KG1 (cell line): ENCODE data around the gene STBD1.
A peak's percentile ranks its signal among the peaks of the same experiment; 100 is the strongest.
"Not testable (repeated sequence)": the region's sequence is repeated elsewhere in the genome, so short reads cannot be mapped to it uniquely, and the experiment has no call there.

ENCODE experiments used
- DNase-seq: peaks from one replicate; lab custom pipeline; 2025; lab: John Stamatoyannopoulos, UW

The STBD1 gene

DNA sequence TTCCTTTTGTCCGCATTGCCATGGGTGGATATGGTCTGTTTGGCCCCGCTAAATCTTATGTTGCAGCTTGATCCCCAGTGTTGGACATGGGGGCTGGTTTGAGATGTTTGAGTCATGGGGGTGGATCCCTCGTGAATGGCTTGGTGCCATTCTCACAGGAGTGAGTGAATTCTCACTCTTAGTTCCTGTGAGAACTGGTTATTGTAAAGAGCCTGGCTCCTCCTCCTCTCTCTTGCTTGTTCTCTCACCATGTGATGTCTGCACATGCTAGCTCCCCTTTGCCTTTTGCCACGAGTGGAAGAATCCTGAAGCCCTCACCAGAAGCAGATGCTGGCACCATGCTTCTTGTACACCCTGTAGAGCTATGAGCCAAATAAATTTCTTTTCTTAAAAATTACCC is 22.6 kb upstream of the STBD1 start:
- no peak for DNase-seq

- not testable (repeated sequence) for DNase-seq
Measured at GRCh38 chr4:76287811-76288210, 18.7 kb upstream of the STBD1 start.

DNA sequence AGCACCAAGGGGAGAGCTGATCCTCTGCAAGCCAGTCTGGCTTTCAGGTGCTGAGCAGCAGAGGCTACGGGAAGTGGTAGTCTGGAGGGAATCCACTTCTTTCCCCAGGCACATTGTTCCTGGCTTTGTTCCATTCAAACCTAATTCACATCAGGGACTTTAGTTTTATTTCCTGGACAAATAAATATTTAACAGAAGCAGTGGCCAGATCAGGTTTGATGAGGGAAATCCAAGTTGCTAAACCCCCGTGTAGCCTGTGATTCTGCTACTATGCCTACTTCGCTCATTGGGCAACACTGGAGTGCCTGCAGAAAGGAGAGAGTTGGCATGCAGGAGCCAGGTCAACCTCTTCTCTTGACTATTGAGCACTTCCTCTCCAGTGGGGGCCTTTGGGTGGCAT is 13.8 kb upstream of the STBD1 start:
- DNase-seq = no peak

GRCh38 chr4:76293772-76294171 is 12.8 kb upstream of the STBD1 start:
- no peak for DNase-seq

DNA sequence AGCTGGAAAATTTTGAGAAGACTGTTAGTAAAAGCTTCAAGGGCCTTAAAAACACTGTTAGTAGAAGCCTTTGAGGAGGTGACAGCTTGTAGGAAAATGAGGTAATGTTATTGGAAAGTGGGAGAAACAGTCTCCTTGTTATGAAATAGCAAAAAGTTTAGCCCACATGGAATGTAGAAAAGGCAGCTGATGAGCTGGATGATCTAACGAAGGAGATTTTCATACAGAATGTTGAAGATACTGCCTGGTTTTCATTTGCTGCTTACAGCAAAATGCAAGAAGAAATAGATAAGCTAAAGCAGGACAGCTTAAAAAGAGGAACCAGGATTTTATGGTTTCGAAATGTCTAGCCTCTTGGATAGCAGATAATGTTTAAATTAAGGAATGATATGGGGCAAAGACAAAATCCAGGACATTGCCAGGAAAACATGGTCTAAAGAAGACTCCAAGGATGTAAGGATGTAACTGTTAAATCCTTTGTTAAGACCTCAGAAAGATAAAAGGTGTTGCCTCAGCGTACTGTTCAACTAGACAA is 10.2 kb upstream of the STBD1 start:
- no peak for DNase-seq

GRCh38 chr4:76298227-76298626 is 8.3 kb upstream of the STBD1 start:
- DNase-seq = no peak

GRCh38 chr4:76300012-76300411 is 6.5 kb upstream of the STBD1 start:
- DNase-seq = no peak

GRCh38 chr4:76301068-76301774 is 5.3 kb upstream of the STBD1 start:
- DNase-seq = peak; percentile 79

DNA sequence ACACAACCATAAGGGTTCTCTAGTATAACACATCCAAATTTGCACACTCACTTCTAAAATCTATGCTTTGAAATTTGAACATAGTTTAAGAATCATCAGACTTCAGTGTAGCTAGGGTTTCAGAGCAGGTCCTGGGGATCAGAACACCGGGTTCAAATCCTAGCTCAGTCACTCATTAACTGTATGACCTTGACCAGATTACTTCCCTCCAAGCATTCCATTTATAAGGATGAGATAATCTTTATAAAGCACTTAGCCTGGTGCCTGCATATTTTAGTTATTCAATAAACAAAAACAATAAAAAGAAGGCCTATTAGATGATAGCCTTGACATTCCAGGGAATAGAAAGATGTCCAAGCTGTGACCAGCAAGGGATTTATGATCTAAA is 4.8 kb upstream of the STBD1 start:
- DNase-seq = no peak

DNA sequence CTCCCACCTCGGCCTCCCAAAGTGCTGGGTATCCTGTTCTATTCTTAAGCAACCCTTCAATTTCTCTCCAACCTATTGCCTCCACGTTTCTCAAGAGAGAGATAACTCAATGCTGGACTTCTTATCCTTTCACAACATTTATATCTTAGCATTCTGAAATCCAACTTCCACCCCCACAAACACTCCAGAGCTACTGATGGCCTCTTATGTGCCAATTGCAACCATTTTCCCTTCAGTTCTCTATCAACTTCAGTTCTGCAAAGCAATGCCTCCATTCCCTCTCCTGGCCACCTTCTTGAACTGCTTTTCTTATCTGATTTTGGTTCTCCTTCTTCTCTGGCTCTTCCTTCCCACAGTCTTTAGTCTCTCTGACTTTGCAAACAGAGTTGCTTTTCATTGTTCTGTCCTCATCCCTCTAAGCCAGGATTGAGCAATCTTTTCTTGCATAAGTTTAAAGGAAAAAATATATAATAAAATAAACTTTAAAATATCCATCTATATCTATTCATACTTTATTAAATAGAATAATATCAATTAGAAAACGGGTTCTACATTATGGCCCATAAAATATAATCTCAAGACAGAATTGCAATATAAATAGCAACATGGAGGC is 3.6 kb upstream of the STBD1 start:
- no peak for DNase-seq

DNA sequence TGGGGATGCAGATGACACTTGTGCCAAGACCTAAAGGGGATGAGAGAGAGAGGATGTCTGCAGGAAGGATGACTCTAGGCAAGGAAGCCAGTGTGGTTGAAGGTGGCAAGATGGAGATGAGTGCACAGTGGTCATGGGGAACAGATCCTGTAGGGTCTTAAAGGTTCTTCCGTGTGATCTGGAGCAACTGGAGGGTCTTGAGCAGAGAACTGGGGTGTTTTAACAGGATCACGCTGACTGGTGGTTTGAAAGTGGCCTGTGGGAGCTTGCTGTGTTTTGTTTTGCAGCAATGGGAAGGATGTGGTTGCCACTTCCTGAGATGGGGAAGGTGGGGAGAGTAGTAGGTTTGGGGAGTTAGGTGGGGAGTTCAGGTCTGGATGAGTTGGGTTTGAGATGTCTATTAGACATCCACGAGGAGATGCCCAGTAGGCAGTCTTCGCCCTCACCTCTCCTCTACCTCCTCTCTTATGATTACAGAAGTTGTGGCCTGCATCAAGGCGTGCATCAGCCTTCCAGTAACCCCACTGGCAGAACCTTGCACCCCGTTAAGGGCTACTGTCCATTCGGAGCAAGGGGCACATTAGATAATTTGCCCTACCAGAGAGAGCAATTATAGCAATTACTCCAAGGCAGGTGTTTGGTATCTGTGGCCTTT is 1.4 kb upstream of the STBD1 start:
- DNase-seq = peak; percentile 71

GRCh38 chr4:76306882-76307659 is 538 bp downstream of the STBD1 start:
- peak; percentile 42 for DNase-seq

DNA sequence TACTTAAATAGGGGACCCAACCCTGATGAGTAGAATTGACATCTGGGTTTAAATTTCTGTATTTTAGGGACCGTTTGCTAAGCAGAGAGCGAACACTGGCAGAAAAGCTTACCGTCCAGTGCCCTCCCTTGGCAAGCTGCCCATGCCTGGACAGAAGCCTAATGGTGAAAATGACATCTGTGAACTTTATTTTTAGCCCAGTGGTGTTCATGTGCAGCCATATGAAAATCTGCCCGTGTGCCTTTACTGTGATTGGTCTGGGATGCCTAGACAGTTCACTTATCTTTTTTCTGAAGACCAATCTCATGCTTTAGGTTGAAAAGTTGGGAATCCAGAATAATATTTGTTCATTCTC is 1.1 kb downstream of the STBD1 start:
- DNase-seq = no peak

GRCh38 chr4:76308548-76308947 is 2.0 kb downstream of the STBD1 start:
- DNase-seq = no peak

GRCh38 chr4:76309939-76310550 is 3.5 kb downstream of the STBD1 start:
- DNase-seq = no peak

DNA sequence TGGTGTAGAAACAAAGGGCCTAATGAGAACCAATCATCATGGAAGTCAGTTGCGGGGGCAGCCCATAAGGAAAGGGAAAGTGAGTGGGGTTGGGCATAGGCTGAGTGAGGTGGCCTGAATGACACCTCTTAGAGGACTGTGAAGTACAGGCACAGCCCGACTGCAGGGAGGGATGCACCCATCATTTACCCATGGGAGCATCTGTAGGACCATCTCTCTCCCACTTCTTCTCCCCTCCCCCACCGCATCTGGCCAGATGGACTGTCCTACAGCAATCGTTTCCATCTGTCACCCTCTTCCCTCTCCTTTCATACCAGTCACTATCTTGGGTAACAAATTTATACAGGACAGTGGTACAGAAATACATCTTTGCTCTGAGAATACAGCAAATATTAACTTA is 4.2 kb downstream of the STBD1 start:
- no peak for DNase-seq

DNA sequence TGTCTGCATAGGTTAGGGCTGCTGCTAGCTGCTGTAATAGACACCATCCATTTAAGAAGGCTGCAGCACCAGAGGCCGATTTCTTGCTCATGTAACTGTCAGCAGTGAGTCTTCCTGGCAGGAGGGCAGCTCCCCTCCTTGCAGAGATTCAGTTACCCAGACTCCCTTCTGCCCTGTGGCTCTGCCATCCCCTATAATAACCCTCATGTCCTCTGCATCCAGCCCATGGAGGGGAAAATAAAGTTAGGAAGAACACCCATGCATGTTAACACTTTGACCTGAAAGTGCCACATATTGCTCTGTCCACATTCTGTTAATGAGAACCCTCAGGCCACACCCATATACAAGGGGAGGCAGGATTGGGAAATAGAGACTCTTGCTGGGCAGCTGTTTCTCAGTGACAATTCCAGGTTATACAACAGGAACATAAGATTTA is 5.4 kb downstream of the STBD1 start:
- DNase-seq = no peak

DNA sequence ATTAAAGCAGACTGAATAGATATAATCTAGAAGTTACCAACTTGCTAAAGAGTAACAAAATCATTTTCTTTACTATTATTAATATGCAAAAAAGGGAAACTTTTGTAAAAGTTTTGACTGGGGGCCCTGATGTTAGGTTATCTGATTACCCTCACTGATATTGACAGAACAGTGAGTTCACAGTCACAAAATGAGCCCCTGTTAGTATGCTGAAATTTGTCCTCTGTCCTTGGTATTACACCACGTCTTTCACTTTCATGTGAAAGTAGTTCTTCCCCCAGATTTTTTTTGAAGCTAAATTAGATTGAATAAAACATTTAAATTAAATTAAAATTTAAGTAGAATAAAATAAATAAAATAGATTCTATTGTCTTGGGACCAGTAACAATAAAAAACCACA is 5.9 kb downstream of the STBD1 start:
- no peak for DNase-seq

DNA sequence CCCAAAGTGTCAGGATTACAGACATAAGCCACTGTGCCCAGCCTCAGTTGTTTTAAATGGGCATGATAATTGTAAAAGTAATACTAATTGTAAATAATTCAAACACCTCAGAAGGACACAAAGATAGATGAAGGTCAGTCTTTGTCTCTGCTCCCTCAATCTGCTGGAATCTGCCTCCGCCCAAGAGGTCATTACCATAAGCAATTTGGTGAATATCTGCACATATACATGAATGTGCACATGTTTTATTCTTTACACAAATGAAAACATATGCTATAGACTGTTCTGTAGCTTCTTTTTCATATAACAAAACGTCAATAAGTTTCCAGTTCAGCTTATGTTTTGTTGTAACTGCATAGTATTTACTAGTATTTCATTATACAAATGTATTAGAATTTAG is 7.0 kb downstream of the STBD1 start:
- DNase-seq = no peak

- no peak for DNase-seq
Measured at GRCh38 chr4:76315267-76315918, 8.9 kb downstream of the STBD1 start.

DNA sequence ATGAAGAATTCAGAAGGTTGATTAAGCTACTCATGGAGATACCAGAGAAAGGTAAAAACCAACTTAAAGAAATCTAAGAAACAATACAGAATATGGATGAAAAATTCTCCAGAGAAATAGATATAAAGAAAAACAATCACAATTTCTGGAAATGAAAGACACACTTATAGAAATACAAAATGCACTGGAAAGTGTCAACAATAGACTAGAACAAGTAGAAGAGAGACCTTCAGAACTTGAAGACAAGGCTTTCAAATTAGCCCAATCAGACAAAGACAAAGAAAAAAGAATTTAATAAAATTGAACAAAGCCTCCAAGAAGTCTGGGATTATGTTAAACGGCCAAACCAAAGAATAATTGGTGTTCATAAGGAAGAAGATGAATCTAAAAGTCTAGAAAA is 9.6 kb downstream of the STBD1 start:
- no peak for DNase-seq

GRCh38 chr4:76322236-76322635 is 15.7 kb downstream of the STBD1 start:
- no peak for DNase-seq
